HFF-Myc (cell line): Measurements from ENCODE around the gene ACTN4.

Source experiments
- DNase-seq: peaks from one replicate; pipeline ENCODE4 v3.0.0-alpha.2; 2011; ENCODE audit warnings: low read depth; ENCODE audit errors: extremely low read depth
- H3K4me3 ChIP-seq: replicated peaks from 2 replicates; pipeline ENCODE4 v1.5.1; 2011; ENCODE audit warnings: low read depth, mild to moderate bottlenecking, control low read depth, low read length
- TF ChIP-seq, protein P1 (sequence below): IDR thresholded peaks from 2 replicates; pipeline ENCODE4 v1.5.1; 2012; ENCODE audit warnings: mild to moderate bottlenecking, low read depth, low read length, control low read depth; ENCODE audit errors: missing control alignments

The ACTN4 gene

DNA sequence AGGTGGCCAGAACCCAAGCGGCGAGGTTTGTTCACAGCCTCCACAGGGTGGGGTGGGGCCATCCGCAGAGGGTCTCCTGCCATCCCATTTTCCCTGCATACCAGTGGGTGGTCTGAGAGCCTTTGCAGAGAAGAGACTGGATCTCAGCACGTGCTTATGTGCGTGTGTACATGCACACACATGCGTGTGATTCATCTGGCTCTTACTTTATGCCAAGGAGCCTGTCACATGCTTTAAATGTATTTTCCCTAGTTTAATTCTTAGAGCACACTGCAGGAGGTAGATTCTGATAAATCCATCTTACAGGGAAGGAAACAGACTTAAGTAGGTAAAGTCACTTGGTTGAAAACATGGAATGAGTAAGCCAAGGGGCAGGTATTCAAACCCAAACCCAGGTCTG, 49.7 kb downstream of the ACTN4 start:
- H3K4me3 ChIP-seq = no peak overlapping the region
- TF ChIP-seq, protein P1, sequence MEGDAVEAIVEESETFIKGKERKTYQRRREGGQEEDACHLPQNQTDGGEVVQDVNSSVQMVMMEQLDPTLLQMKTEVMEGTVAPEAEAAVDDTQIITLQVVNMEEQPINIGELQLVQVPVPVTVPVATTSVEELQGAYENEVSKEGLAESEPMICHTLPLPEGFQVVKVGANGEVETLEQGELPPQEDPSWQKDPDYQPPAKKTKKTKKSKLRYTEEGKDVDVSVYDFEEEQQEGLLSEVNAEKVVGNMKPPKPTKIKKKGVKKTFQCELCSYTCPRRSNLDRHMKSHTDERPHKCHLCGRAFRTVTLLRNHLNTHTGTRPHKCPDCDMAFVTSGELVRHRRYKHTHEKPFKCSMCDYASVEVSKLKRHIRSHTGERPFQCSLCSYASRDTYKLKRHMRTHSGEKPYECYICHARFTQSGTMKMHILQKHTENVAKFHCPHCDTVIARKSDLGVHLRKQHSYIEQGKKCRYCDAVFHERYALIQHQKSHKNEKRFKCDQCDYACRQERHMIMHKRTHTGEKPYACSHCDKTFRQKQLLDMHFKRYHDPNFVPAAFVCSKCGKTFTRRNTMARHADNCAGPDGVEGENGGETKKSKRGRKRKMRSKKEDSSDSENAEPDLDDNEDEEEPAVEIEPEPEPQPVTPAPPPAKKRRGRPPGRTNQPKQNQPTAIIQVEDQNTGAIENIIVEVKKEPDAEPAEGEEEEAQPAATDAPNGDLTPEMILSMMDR = no peak
- DNase-seq = no peak

DNA sequence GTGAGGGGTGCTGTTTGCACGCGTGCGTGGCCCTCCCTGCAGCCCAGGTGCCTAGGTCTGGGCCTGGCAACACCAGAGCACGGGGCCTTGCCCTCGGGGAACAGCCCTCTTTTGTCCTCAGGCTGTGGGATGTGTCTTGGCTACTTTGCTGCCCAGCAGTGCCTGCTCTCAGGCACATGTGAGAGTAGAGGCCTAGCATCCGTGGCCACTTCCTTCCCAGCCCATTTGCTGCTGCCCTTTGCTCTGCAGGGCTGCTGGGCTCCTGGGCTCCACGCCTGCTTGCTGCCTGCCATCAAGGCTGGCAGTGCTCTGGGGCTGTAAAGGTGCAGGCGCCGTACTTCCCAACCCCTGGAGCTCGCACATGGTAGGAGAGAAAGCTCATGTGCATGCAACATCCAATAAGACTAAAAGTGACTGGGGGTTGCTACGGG, 50.2 kb downstream of the ACTN4 start:
- no peak for DNase-seq
- TF ChIP-seq, protein P1 = no peak
- H3K4me3 ChIP-seq = no peak overlapping the region

DNA sequence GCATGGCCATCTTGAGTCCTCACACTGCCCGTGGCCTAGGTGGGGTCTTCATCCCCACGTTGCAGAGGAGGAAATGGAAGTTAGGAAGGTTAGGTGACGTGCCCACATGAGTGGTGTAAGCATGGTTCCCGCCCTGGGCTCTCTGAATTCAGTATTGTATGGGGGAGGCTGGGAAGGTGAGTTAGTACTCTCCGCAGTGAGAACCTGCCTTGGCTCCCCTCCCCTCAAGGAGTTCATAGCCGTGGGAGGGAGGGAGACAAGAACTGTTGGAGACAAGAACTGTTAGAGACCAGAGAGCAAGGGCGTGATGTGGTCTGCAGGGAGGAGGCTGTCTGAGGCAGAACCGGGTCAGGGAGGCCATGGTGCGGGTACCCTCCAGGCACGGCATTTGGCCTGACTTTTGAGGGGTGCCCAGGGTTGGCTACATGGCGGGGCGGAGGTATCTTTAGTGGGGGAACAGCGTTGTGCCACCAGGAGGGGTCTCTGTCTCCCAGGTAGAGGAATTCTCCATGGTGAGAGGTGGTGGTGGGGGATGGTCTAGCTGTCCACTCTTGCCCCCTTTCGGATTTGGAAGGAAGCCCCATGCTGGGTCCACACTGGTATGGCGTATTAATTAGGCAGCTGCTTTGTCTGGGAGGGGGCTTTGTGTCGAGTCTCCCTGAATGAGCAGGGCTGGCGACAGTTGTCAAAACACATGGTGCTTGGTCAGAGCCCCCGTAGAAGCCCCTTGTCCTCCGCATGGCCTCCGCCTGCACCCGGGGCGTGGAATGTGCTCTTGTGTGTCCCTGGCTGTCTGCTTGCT, 51.0 kb downstream of the ACTN4 start:
- TF ChIP-seq, protein P1 = no peak
- H3K4me3 ChIP-seq = no peak overlapping the region
- no peak for DNase-seq

DNA sequence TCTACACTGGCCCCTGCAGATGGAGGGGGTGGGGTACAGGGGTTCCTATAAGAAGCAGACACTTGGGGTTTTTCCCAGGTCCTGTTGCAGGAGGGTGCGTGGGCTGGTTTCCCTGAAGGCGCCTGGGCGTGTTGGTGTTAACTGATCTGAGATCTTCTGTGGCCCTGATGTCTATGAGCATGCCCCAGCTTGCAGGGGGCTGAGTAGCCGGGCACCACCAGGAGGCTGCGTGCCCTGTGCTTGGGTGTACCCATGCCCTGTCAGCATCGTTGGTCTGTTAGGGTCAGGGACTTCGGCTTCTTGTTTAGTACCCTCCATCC, 51.5 kb downstream of the ACTN4 start:
- TF ChIP-seq, protein P1 = no peak
- DNase-seq = no peak
- H3K4me3 ChIP-seq = no peak overlapping the region

DNA sequence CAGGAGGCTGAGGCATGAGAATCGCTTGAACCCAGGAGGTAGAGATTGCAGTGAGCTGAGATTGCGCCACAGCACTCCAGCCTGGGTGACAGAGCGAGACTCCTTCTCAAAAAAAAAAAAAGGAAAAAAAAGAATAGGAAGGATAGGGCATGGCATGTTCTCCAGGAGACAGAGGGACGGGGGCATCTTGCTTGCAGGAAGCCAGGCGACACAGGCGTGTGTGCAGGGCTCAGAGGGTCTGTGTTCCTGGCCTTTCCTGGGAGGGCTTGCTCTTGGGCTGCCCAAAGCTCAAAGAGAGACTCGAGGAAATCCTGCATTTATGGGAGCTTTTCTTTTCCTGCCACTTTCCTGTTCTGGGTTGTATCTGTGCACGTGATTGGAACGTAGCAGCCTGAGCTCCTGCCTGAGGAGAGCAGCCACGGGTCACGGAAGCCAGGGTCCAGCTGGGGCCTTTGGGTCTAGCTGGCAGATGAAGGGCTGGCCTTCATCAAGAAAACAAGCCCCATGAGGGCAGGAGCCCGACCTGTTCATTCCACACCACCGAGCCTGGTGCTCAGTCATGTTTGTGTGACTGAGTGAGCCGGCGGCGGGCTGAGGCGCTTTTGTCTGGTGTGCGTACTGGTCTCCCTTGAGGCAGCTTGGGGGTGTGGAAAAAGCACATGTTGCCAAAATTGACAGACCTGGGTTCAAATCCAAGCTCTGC, 52.3 kb downstream of the ACTN4 start:
- TF ChIP-seq, protein P1 = no peak
- no peak for DNase-seq
- H3K4me3 ChIP-seq = no peak overlapping the region

DNA sequence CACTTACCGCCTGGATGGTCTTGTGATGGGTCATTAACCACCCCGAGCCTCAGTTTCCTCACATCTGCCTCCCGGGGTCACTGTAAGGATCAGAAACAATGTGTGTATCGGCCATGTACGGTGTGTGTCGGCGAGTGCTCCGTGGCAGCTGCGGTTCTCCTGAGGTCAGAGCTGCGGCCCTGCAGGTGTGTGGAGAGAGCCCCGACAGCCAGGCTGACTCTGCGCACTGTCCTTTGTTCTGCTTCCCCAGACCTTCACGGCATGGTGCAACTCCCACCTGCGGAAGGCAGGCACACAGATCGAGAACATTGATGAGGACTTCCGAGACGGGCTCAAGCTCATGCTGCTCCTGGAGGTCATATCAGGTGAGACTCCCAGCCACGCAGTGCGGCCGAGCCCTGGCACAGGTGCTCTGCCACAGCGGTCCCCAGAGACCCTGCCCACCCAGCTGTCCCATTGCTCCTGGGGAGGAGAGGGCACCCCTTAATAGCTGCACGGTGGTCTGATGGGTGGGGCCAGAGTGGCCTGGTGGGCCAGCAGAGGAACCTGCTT, 53.0 kb downstream of the ACTN4 start:
- TF ChIP-seq, protein P1 = no peak
- DNase-seq = no peak
- no peak overlapping the region for H3K4me3 ChIP-seq
